Measurements from ENCODE around the gene BTBD7. TPM values are rescaled to one million over a fixed set of nuclear protein-coding genes. Genes with fewer than 3 reads are reported as not detected.

Gene BTBD7
- total RNA-seq, 1 experiment from 2014 or later = 30.8 TPM

GRCh38 chr14:93303659-93304058 lies 29.2 kb downstream of the BTBD7 start (continued):
- TF ChIP-seq ATF3 (IDR thresholded peaks at IDR 0.05) (no peak), YY1 (IDR thresholded peaks at IDR 0.05; ENCODE audit: extremely low read depth, insufficient replicate concordance, low read depth, low read length) (no peak), JUND (IDR thresholded peaks at IDR 0.05) (no peak), CEBPB (IDR thresholded peaks at IDR 0.05; ENCODE audit: low read depth) (no peak), MAX (IDR thresholded peaks at IDR 0.05) (no peak), POLR2AphosphoS5 (IDR thresholded peaks at IDR 0.05; ENCODE audit: low read depth, low read length) (no peak), TCF7L2 (IDR thresholded peaks at IDR 0.05; ENCODE audit: borderline replicate concordance, extremely low read depth, insufficient read depth, insufficient read length) (no peak), ZFX (IDR thresholded peaks at IDR 0.05) (no peak), EGR1 (IDR thresholded peaks at IDR 0.05; ENCODE audit: low read depth) (no peak), CBX3 (IDR thresholded peaks at IDR 0.05; ENCODE audit: low read depth) (no peak), CTCF (IDR thresholded peaks at IDR 0.05 in 2 of 3, conservative IDR thresholded peaks at IDR 0.05 in 1 of 3; ENCODE audit: borderline replicate concordance in 1 of 3, insufficient read depth in 1 of 3, low read depth in 2 of 3, low read length in 2 of 3) (no peak), SP1 (IDR thresholded peaks at IDR 0.05; ENCODE audit: low read depth) (no peak)
